Measurements from ENCODE around the gene RNASEH2B.

DNA sequence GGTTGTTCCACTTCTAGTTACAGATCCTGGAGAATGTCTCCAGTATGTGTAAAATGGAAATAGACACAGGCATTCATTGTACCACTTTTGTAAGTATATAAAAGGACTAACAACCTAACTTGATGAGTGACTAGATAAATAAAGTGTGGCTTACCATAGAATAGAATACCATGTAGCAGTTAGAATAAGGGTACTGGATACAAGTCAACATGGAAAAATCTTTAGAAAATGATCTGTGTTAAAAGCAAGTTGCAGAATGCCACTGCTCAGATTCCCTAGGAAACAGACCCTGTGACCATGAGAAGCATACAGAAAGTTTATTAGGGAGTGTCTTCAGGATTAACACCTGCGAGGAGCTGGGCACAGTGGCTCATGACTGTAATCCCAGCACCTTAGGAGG lies 25.9 kb upstream of the RNASEH2B start:
- TF ChIP-seq POLR2A (IDR thresholded peaks at IDR 0.05) (no peak), POLR2AphosphoS5 (IDR thresholded peaks at IDR 0.05) (no peak)
- TF ChIP-seq, protein P1, sequence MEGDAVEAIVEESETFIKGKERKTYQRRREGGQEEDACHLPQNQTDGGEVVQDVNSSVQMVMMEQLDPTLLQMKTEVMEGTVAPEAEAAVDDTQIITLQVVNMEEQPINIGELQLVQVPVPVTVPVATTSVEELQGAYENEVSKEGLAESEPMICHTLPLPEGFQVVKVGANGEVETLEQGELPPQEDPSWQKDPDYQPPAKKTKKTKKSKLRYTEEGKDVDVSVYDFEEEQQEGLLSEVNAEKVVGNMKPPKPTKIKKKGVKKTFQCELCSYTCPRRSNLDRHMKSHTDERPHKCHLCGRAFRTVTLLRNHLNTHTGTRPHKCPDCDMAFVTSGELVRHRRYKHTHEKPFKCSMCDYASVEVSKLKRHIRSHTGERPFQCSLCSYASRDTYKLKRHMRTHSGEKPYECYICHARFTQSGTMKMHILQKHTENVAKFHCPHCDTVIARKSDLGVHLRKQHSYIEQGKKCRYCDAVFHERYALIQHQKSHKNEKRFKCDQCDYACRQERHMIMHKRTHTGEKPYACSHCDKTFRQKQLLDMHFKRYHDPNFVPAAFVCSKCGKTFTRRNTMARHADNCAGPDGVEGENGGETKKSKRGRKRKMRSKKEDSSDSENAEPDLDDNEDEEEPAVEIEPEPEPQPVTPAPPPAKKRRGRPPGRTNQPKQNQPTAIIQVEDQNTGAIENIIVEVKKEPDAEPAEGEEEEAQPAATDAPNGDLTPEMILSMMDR (IDR thresholded peaks at IDR 0.05), result no peak

All from breast epithelium (tissue), 3 donors.